ENCODE measurements around the gene FHIT.

Gene FHIT

GRCh38 chr3:60660026-60660425 lies 591.2 kb downstream of the FHIT start:
- DNase-seq (ENCODE audit: low read depth) = no peak
- no peak for TF ChIP-seq CTCF (conservative IDR thresholded peaks at IDR 0.05; ENCODE audit: low read depth, low read length)
- no peak overlapping the region for H3K4me3 ChIP-seq (ENCODE audit: low read length)

GRCh38 chr3:60659098-60659497 lies 592.2 kb downstream of the FHIT start:
- no peak overlapping the region for H3K4me3 ChIP-seq (ENCODE audit: low read length)
- TF ChIP-seq CTCF (conservative IDR thresholded peaks at IDR 0.05; ENCODE audit: low read depth, low read length) = no peak
- no peak for DNase-seq (ENCODE audit: low read depth)

GRCh38 chr3:60657972-60658371 lies 593.3 kb downstream of the FHIT start:
- no peak for TF ChIP-seq CTCF (conservative IDR thresholded peaks at IDR 0.05; ENCODE audit: low read depth, low read length)
- DNase-seq (ENCODE audit: low read depth) = no peak
- no peak overlapping the region for H3K4me3 ChIP-seq (ENCODE audit: low read length)

- TF ChIP-seq CTCF (conservative IDR thresholded peaks at IDR 0.05; ENCODE audit: low read depth, low read length) = no peak
- H3K4me3 ChIP-seq (ENCODE audit: low read length) = no peak overlapping the region
- DNase-seq (ENCODE audit: low read depth) = no peak
These were observed 598.4 kb downstream of the FHIT start for GRCh38 chr3:60652829-60653228.

GRCh38 chr3:60651799-60652198 lies 599.5 kb downstream of the FHIT start:
- no peak overlapping the region for H3K4me3 ChIP-seq (ENCODE audit: low read length)
- DNase-seq (ENCODE audit: low read depth) = no peak
- TF ChIP-seq CTCF (conservative IDR thresholded peaks at IDR 0.05; ENCODE audit: low read depth, low read length) = no peak

- no peak for DNase-seq (ENCODE audit: low read depth)
- peak; percentile 7 for TF ChIP-seq CTCF (conservative IDR thresholded peaks at IDR 0.05; ENCODE audit: low read depth, low read length)
- no peak overlapping the region for H3K4me3 ChIP-seq (ENCODE audit: low read length)
These were observed 601.1 kb downstream of the FHIT start for GRCh38 chr3:60650171-60650570.

GRCh38 chr3:60645801-60646200 lies 605.5 kb downstream of the FHIT start:
- DNase-seq (ENCODE audit: low read depth) = no peak
- no peak for TF ChIP-seq CTCF (conservative IDR thresholded peaks at IDR 0.05; ENCODE audit: low read depth, low read length)
- no peak overlapping the region for H3K4me3 ChIP-seq (ENCODE audit: low read length)
